ENCODE measurements around the gene GOSR2.

DNA sequence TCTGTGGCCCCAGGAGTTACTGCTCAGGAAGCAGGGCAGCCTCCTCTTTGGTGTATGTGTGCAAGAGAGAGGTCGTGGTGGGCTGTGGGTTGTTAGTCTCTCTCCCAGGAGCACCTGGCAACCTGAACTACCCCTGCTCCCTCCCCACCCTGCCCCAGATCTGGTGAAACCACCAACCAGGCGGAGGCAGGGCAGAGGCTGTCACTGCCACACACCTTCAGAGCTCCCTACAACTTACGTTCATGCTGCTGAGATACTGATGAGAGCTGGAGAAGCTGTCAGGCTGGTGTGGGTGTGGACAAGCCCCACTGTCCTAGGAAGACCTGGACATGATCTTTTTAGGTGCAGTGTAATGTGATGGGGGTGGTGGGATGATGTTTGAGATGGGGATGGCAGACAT, 24.3 kb downstream of the GOSR2 start:
- TF ChIP-seq POLR2A (IDR thresholded peaks at IDR 0.05; ENCODE audit: borderline replicate concordance, extremely low read depth, insufficient read depth, insufficient read length) (no peak), SIN3A (IDR thresholded peaks at IDR 0.05; ENCODE audit: low read depth) (no peak), POLR2AphosphoS5 (IDR thresholded peaks at IDR 0.05; ENCODE audit: low read depth, low read length) (no peak), ATF3 (IDR thresholded peaks at IDR 0.05) (no peak), EZH2phosphoT487 (IDR thresholded peaks at IDR 0.05; ENCODE audit: borderline replicate concordance) (no peak), TCF7L2 (IDR thresholded peaks at IDR 0.05; ENCODE audit: borderline replicate concordance, extremely low read depth, insufficient read depth, insufficient read length) (no peak)
- TF ChIP-seq, protein P1, sequence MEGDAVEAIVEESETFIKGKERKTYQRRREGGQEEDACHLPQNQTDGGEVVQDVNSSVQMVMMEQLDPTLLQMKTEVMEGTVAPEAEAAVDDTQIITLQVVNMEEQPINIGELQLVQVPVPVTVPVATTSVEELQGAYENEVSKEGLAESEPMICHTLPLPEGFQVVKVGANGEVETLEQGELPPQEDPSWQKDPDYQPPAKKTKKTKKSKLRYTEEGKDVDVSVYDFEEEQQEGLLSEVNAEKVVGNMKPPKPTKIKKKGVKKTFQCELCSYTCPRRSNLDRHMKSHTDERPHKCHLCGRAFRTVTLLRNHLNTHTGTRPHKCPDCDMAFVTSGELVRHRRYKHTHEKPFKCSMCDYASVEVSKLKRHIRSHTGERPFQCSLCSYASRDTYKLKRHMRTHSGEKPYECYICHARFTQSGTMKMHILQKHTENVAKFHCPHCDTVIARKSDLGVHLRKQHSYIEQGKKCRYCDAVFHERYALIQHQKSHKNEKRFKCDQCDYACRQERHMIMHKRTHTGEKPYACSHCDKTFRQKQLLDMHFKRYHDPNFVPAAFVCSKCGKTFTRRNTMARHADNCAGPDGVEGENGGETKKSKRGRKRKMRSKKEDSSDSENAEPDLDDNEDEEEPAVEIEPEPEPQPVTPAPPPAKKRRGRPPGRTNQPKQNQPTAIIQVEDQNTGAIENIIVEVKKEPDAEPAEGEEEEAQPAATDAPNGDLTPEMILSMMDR (IDR thresholded peaks at IDR 0.05 in 2 of 3, conservative IDR thresholded peaks at IDR 0.05 in 1 of 3; ENCODE audit: borderline replicate concordance in 1 of 3, insufficient read depth in 1 of 3, low read depth in 2 of 3, low read length in 2 of 3) = no peak

Measured in HCT116 (cell line).